ENCODE results near the gene ICAM2.

ICAM2 gene

DNA sequence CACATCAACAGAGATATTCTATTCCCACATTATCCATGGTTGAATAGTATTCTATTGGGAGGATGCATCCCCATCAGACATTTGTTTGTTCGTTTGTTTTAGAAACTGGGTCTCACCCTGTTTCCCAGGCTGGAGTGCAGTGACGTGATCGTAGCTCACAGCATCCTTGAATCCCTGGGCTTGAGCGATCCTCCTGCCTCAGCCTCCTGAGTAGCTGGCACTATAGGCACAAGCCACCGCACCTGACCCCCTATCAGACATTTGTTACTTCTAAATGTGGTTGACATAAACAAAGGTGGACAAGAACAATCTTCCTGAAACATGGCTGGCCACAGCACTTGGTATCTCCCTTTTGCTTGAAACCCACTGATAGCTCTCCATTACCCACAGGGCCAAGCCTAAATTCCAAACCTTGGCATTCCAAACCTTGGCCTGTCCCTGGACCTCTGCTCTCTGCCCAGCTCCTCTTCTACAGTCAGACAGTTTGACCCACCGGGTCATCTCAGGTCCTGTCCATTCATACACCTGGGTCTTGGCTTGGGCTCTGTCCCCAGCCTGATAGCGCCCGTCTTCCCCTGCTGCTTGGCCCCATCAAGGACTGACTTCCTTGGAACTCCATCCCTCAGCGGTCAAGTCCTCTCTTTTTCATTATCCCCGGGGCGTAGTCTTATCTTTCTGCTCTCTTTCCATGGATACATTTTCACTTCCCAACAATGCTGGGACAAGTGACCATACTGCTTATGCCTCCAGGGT lies 23.8 kb downstream of the ICAM2 start:
- no peak overlapping the region for H3K4me3 ChIP-seq (ENCODE audit: low read length)
- DNase-seq (ENCODE audit: low read depth), result no peak
- TF ChIP-seq, protein P1, sequence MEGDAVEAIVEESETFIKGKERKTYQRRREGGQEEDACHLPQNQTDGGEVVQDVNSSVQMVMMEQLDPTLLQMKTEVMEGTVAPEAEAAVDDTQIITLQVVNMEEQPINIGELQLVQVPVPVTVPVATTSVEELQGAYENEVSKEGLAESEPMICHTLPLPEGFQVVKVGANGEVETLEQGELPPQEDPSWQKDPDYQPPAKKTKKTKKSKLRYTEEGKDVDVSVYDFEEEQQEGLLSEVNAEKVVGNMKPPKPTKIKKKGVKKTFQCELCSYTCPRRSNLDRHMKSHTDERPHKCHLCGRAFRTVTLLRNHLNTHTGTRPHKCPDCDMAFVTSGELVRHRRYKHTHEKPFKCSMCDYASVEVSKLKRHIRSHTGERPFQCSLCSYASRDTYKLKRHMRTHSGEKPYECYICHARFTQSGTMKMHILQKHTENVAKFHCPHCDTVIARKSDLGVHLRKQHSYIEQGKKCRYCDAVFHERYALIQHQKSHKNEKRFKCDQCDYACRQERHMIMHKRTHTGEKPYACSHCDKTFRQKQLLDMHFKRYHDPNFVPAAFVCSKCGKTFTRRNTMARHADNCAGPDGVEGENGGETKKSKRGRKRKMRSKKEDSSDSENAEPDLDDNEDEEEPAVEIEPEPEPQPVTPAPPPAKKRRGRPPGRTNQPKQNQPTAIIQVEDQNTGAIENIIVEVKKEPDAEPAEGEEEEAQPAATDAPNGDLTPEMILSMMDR (IDR thresholded peaks at IDR 0.05; ENCODE audit: insufficient read depth, low read depth, low read length, missing control alignments), result no peak

DNA sequence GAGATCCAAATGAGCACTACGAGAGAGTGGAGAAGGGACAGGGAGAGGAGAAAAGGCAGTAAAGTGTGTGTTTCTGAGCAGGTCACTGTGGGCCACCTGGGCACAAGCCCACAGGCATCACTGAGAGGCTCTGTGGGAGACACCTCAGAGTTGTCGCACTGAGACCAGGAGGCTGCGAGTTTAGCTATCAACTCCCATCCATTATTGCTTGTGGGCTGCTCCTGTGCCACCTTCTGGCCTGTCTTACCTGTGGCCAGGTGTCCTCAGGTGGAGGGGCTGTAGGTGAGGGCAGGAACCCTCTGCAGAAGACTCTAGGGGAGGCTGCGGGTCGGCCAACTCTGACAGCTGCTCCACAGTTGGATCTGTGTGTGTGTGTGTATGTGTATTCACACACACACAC lies 24.8 kb downstream of the ICAM2 start:
- TF ChIP-seq, protein P1 (IDR thresholded peaks at IDR 0.05; ENCODE audit: insufficient read depth, low read depth, low read length, missing control alignments), result no peak
- DNase-seq (ENCODE audit: low read depth), result no peak
- H3K4me3 ChIP-seq (ENCODE audit: low read length), result no peak overlapping the region

DNA sequence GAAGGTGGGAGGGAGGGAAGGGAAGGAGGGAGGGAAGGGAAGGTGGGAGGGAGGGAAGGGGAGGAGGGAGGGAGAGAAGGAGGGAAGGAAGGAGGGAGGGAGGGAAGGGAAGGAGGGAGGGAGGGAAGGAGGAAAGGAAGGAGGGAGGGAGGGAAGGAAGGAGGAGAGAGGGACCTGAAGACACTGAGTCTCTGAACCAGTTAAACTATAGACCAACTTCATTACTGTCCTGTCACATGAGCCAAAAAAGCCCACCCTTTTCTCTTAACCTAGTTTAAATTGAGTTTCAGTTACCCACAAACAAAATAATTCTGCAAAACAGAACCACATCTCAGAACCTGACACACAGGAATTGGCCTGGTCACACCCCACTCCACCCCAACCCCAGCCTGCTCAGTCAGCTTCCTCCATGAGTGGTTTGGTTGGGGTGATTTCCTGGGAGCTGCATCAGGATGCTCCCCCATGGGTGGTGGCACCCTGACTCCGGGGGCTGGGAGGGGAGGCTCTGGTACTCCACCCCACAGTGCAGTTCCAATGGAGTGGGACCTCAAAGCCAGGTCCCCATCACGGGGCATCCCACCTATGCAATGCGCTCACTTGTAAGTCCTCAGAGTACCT lies 27.0 kb downstream of the ICAM2 start:
- peak; percentile 23 for DNase-seq (ENCODE audit: low read depth)

DNA sequence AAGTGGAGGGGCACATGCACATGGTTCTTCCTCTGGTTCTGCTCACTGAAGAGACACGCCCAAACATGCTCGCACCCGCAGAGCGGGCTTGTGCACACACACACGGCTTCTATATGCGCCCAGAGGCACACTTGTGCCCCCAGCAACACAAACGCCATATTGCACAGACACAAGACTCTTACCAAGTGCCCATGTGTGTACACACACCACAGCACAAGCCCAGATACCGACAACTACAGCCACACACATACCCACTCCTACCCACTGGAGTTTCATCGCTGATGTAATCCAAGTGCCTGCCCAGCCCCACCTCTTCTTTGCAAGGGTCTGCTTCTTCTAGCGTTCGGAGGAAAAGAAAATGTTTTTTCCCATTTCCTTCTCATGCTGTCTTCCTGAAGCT lies 28.8 kb downstream of the ICAM2 start:
- no peak overlapping the region for H3K4me3 ChIP-seq (ENCODE audit: low read length)
- TF ChIP-seq, protein P1 (IDR thresholded peaks at IDR 0.05; ENCODE audit: insufficient read depth, low read depth, low read length, missing control alignments), result no peak
- DNase-seq (ENCODE audit: low read depth), result no peak

More for the DNA sequence above, 27.0 kb downstream of the ICAM2 start:
- TF ChIP-seq, protein P1 (IDR thresholded peaks at IDR 0.05; ENCODE audit: insufficient read depth, low read depth, low read length, missing control alignments), result no peak
- H3K4me3 ChIP-seq (ENCODE audit: low read length), result no peak overlapping the region

DNA sequence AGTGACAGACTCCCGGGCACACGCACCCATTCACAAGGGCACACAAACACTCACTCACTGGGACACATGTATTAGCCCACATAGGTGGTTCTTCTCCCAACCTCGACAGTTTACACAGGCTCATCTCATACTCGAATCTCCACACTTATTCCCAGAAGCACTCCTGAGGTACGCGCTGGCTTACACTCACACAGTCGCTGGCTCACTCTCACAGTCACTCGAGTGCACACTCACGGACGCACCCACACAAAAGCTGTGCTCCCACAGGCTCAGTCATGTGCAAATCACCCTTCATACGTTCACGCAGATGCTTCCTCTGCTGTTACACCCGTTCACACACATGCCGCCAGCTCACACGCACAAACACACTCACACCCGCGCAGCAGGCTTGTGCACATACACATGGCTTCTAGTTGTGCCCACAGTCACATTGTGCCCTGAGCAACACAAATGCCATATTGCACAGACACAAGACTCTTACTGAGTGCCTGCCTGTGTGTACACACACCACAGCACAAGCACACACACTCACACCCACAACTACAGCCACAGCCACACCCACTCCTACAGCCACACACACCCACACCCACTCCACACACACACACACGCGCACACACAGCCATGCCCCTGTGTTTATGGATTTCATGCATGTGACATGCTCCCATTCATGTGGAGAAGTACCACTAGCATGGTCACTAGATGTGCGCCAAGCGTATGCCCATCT lies 30.6 kb downstream of the ICAM2 start:
- H3K4me3 ChIP-seq (ENCODE audit: low read length), result no peak overlapping the region
- no peak for DNase-seq (ENCODE audit: low read depth)
- TF ChIP-seq, protein P1 (IDR thresholded peaks at IDR 0.05; ENCODE audit: insufficient read depth, low read depth, low read length, missing control alignments), result no peak

DNA sequence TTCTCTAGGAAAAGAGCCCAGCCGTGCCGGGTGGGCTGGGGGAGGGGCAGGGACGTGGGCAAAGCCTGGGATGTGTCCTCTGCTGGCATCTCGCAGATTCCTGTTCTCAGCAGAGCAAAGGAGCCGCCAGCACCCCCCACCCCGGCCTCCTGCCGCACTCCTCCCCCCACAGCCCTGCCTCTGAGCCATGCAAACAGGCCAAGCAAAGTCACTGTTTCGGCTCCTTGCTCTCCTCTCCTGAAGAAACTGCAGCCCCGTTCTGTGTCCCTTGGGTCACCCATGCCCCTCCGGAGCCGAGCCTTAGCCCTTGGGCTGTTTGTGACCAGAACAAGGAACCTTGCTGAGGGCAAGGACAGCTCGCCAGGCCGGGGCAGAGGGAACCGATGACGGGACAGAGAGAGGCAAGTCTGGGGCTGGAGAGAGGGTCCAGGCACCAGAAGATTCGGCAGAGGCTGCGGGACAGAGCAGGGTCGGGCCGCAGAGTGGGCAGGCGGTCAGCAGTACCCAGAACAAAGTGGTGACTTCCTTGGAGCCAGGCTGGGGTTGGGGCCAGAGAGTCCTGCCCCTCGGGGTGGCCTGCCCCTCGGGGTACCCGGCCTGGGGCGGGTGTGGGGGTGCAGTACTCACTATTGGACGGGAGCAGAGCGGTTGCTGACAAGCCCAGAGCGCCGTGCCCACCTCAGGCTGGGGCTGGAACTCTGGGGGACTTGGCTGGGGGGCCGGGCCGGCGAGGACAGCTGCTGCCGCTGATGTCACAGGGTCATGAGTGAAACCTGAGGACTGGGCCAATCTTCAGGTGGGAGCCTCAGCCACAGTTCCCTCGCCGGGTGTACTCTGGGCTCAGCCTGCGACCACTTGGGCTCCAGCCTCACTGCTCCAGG lies 31.5 kb downstream of the ICAM2 start:
- TF ChIP-seq, protein P1 (IDR thresholded peaks at IDR 0.05; ENCODE audit: insufficient read depth, low read depth, low read length, missing control alignments), result no peak
- DNase-seq (ENCODE audit: low read depth), result no peak
- H3K4me3 ChIP-seq (ENCODE audit: low read length), result no peak overlapping the region
